WTC11 (cell line): ENCODE results near the gene CAMTA1.

Experiments used
- ATF1 ChIP-seq: sonication (generic); formaldehyde crosslinking; IDR thresholded peaks from 2 replicates; pipeline ENCODE4 v1.8.1; 2023; ENCODE audit warnings: mild to moderate bottlenecking, moderate library complexity, missing genetic modification reagents
- ATF3 ChIP-seq: sonication (generic); formaldehyde crosslinking; conservative IDR thresholded peaks from 2 replicates; pipeline ENCODE4 v1.8.1; 2022; ENCODE audit warnings: mild to moderate bottlenecking, missing genetic modification reagents
- E2F5 ChIP-seq: sonication (generic); formaldehyde crosslinking; IDR thresholded peaks from 2 replicates; pipeline ENCODE4 v1.8.1; 2022; ENCODE audit warnings: mild to moderate bottlenecking, moderate library complexity, missing genetic modification reagents
- HMGA2 ChIP-seq: fragments of 250-450 bp; sonication (Bioruptor Pico); IDR thresholded peaks from 2 replicates; pipeline ENCODE4 v1.4.0; 2021; ENCODE audit warnings: mild to moderate bottlenecking, moderate library complexity
- HMGXB4 ChIP-seq: sonication (generic); formaldehyde crosslinking; IDR thresholded peaks from 2 replicates; pipeline ENCODE4 v1.8.1; 2023; ENCODE audit warnings: mild to moderate bottlenecking, moderate library complexity, missing genetic modification reagents
- MAX ChIP-seq: sonication (generic); formaldehyde crosslinking; IDR thresholded peaks from 2 replicates; pipeline ENCODE4 v1.8.0; 2022; ENCODE audit warnings: mild to moderate bottlenecking, missing genetic modification reagents
- NFYB ChIP-seq: sonication (generic); formaldehyde crosslinking; conservative IDR thresholded peaks from 2 replicates; pipeline ENCODE4 v1.8.0; 2022; ENCODE audit warnings: low read depth, missing genetic modification reagents
- RELA ChIP-seq: sonication (generic); formaldehyde crosslinking; IDR thresholded peaks from 2 replicates; pipeline ENCODE4 v1.8.1; 2022; ENCODE audit warnings: missing genetic modification reagents, mild to moderate bottlenecking, borderline replicate concordance
- TEAD1 ChIP-seq: sonication (generic); formaldehyde crosslinking; IDR thresholded peaks from 2 replicates; pipeline ENCODE4 v1.8.0; 2022; ENCODE audit warnings: mild to moderate bottlenecking, missing genetic modification reagents
- ZNF263 ChIP-seq: sonication (generic); formaldehyde crosslinking; IDR thresholded peaks from 2 replicates; pipeline ENCODE4 v1.8.1; 2022; ENCODE audit warnings: low read depth, mild to moderate bottlenecking, moderate library complexity, missing genetic modification reagents
- TF ChIP-seq, protein P1 (sequence below): fragments of 200-600 bp; IDR thresholded peaks from 2 replicates; pipeline ENCODE4 v1.8.0; 2022; ENCODE audit warnings: antibody characterized with exemption

DNA sequence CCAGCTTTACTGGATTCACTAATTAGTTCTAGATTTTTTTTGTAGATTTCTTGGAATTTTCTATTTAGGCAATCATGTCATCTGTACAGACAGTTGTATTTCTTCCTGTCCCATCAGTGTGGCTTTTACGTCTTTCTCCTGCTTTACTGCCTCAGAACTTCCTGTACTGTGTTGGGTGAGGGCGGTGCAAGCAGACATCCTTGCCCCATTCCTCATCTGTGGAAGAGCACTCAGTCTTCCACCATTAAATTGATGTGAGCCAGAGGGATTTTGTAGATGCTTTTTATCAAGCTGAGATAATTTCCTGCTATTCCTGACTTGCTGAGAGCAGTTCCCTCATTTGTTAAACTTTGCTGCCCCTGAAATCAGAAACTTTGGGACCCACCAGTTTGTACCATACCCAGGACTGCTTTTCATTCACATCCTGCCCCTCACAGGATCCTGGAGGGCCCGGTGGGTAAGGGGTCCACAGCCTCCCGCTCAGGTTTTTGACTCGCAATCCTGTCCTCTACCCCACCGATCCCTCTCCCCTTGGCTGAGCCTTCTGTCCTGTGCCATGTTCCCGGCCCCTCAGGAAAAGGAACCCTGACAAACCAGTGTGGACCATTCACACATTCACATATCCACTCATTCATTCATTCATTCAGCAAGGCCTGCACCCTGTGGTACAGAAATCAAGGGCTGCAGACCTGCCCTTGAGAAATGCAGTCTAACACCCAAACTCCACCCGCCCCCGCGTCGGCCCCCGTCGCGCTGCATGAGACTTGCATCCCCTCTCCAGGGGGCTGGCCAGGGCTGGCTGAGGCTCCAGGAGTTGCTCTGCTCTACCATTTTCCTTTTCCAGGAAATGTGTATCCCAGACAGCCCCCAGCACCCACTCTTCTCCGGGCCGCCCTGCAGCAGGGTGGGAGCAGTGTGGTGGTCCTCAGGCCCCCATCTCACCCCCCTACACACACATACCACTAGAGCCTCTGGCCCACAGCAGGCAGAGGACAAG is 739.4 kb downstream of the CAMTA1 start:
- TF ChIP-seq, protein P1, sequence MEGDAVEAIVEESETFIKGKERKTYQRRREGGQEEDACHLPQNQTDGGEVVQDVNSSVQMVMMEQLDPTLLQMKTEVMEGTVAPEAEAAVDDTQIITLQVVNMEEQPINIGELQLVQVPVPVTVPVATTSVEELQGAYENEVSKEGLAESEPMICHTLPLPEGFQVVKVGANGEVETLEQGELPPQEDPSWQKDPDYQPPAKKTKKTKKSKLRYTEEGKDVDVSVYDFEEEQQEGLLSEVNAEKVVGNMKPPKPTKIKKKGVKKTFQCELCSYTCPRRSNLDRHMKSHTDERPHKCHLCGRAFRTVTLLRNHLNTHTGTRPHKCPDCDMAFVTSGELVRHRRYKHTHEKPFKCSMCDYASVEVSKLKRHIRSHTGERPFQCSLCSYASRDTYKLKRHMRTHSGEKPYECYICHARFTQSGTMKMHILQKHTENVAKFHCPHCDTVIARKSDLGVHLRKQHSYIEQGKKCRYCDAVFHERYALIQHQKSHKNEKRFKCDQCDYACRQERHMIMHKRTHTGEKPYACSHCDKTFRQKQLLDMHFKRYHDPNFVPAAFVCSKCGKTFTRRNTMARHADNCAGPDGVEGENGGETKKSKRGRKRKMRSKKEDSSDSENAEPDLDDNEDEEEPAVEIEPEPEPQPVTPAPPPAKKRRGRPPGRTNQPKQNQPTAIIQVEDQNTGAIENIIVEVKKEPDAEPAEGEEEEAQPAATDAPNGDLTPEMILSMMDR: no peak
- no peak for TF ChIP-seq MAX (CRISPR knock-in tag)
- TF ChIP-seq HMGXB4 (CRISPR knock-in tag): no peak
- TF ChIP-seq ATF1 (CRISPR knock-in tag): no peak
- TF ChIP-seq E2F5 (CRISPR knock-in tag): no peak
- TF ChIP-seq NFYB (CRISPR knock-in tag): no peak
- no peak for TF ChIP-seq ATF3
- TF ChIP-seq ZNF263: no peak
- no peak for TF ChIP-seq RELA (CRISPR knock-in tag)
- TF ChIP-seq TEAD1: no peak
- no peak for TF ChIP-seq HMGA2 (CRISPR knock-in tag)
